GM23338 (cell line): Measurements from ENCODE around the gene LPP. TPM values are rescaled to one million over a fixed set of nuclear protein-coding genes. Genes with fewer than 3 reads are reported as not detected.

ENCODE experiments used
- ATAC-seq: fragments of 200-7000 bp; cut with Tn5 transposase; 3 replicates; pipeline ENCODE4 v1.9.1; 2020
- DNase-seq: peaks from one replicate; pipeline ENCODE4 v3.0.0-alpha.2; 2015; ENCODE audit warnings: low spot score
- H2AFZ ChIP-seq: fragments of 200-600 bp; sonication (generic); 2 replicates; pipeline ENCODE4 v1.8.0; 2016; ENCODE audit warnings: antibody characterized with exemption, mild to moderate bottlenecking, moderate library complexity
- H3F3A ChIP-seq: fragments of 200-600 bp; sonication (generic); replicated peaks from 2 replicates; pipeline ENCODE4 v1.8.0; 2017; ENCODE audit warnings: antibody characterized with exemption, mixed run types, low read depth
- H3K27ac ChIP-seq: fragments of 200-600 bp; sonication (generic); 2 replicates; pipeline ENCODE4 v1.6.1; 2016; ENCODE audit warnings: low read depth
- H3K27me3 ChIP-seq: fragments of 200-600 bp; sonication (generic); 2 replicates; pipeline ENCODE4 v1.8.0; 2016; ENCODE audit warnings: mild to moderate bottlenecking, mixed run types, moderate library complexity; ENCODE audit not compliant: insufficient read depth
- H3K36me3 ChIP-seq: fragments of 200-600 bp; sonication (generic); 2 replicates; pipeline ENCODE4 v1.8.0; 2016; ENCODE audit warnings: mild to moderate bottlenecking; ENCODE audit not compliant: insufficient read depth
- H3K4me1 ChIP-seq: fragments of 200-600 bp; sonication (generic); 2 replicates; pipeline ENCODE4 v1.8.0; 2016; ENCODE audit warnings: mild to moderate bottlenecking, moderate library complexity; ENCODE audit not compliant: insufficient read depth
- H3K4me2 ChIP-seq: fragments of 200-600 bp; sonication (generic); 2 replicates; pipeline ENCODE4 v1.7.1; 2017; ENCODE audit warnings: mixed run types
- H3K4me3 ChIP-seq: fragments of 200-600 bp; sonication (generic); 2 replicates; pipeline ENCODE4 v1.6.1; 2016; ENCODE audit warnings: mixed run types
- H3K79me2 ChIP-seq: fragments of 200-600 bp; sonication (generic); replicated peaks from 2 replicates; pipeline ENCODE4 v1.8.0; 2017; ENCODE audit warnings: mild to moderate bottlenecking; ENCODE audit not compliant: insufficient read depth
- H3K9me2 ChIP-seq: fragments of 200-600 bp; sonication (generic); 2 replicates; pipeline ENCODE4 v1.8.0; 2017; ENCODE audit not compliant: insufficient read depth
- H4K20me1 ChIP-seq: fragments of 200-600 bp; sonication (generic); replicated peaks from 2 replicates; pipeline ENCODE4 v1.8.0; 2017; ENCODE audit warnings: mild to moderate bottlenecking; ENCODE audit not compliant: insufficient read depth
- H3K27ac Mint-ChIP-seq: 2 replicates; pipeline ENCODE4 v1.8.0; 2020; ENCODE audit warnings: inconsistent platforms, mild to moderate bottlenecking, moderate library complexity, mixed read lengths
- H3K27me3 Mint-ChIP-seq: 3 replicates; pipeline ENCODE4 v1.8.0; 2022; ENCODE audit warnings: low read depth, mild to moderate bottlenecking, moderate library complexity, mixed read lengths, inconsistent platforms; ENCODE audit not compliant: insufficient read depth, poor library complexity
- H3K36me3 Mint-ChIP-seq: 3 replicates; pipeline ENCODE4 v1.8.0; 2021; ENCODE audit warnings: low read depth, mild to moderate bottlenecking, inconsistent platforms, moderate library complexity, mixed read lengths
- H3K4me1 Mint-ChIP-seq: 3 replicates; pipeline ENCODE4 v1.8.0; 2020; ENCODE audit warnings: mild to moderate bottlenecking, inconsistent platforms, mixed read lengths
- H3K4me3 Mint-ChIP-seq: 3 replicates; pipeline ENCODE4 v1.8.0; 2021; ENCODE audit warnings: moderate library complexity, mild to moderate bottlenecking, inconsistent platforms, mixed read lengths
- H3K9me3 Mint-ChIP-seq: 3 replicates; pipeline ENCODE4 v1.8.0; 2020; ENCODE audit warnings: moderate library complexity, mild to moderate bottlenecking, inconsistent platforms, mixed read lengths
- ETS1 ChIP-seq: IDR thresholded peaks from 2 replicates; pipeline ENCODE4 v1.6.1; 2016; ENCODE audit warnings: antibody characterized with exemption
- EZH2 ChIP-seq: fragments of 200-600 bp; sonication (generic); IDR thresholded peaks from one replicate; pipeline ENCODE4 v1.8.0; 2017; ENCODE audit warnings: antibody characterized with exemption, mild to moderate bottlenecking, low read depth; ENCODE audit not compliant: unreplicated experiment
- EZH2phosphoT487 ChIP-seq: fragments of 200-600 bp; sonication (generic); IDR thresholded peaks from one replicate; pipeline ENCODE4 v1.8.1; 2018; ENCODE audit warnings: antibody characterized with exemption; ENCODE audit not compliant: unreplicated experiment
- NANOG ChIP-seq: IDR thresholded peaks from 2 replicates; pipeline ENCODE4 v1.6.1; 2016; ENCODE audit warnings: antibody characterized with exemption, borderline replicate concordance
- POLR2AphosphoS5 ChIP-seq: IDR thresholded peaks from 2 replicates; pipeline ENCODE4 v1.6.1; 2016; ENCODE audit warnings: antibody characterized with exemption, low read depth
- REST ChIP-seq: IDR thresholded peaks from one replicate; pipeline ENCODE4 v1.6.1; 2018; ENCODE audit warnings: antibody characterized with exemption; ENCODE audit not compliant: unreplicated experiment
- STAT1 ChIP-seq: IDR thresholded peaks from one replicate; pipeline ENCODE4 v1.6.1; 2016; ENCODE audit warnings: antibody characterized with exemption; ENCODE audit not compliant: unreplicated experiment
- ZNF114 ChIP-seq: fragments of 250-450 bp; sonication (Bioruptor Pico); IDR thresholded peaks from 2 replicates; pipeline ENCODE4 v1.5.0; 2020; ENCODE audit warnings: mild to moderate bottlenecking, moderate library complexity
- polyA plus RNA-seq: library from polyadenylated mRNA; unstranded; fragments of >200 nt; fragmentation: Nextera tagmentation; extraction: Ambion mirVana; gene quantifications from 2 replicates; pipeline ENCODE4 v1.2.1, GENCODE V29; 2016
- total RNA-seq: library from RNA; depleted of rRNA; stranded (reverse); fragments of >200 nt; shearing (Covaris generic); gene quantifications from 2 replicates; pipeline ENCODE4 v1.2.3, GENCODE V29; 2014

LPP gene
- total and polyA plus RNA-seq, 2 experiments from 2014 or later = 23.0 to 35.2 TPM

- Histone ChIP-seq H4K20me1 (no peaks in the 10 kb centered on the region), H3K36me3 (no peaks in the 10 kb centered on the region), H2AFZ (no peak overlapping the region), H3K27ac (no peak overlapping the region), H3K4me1 (no peaks in the 10 kb centered on the region), H3K4me2 (no peak overlapping the region), H3K27me3 (no peaks in the 10 kb centered on the region), H3K79me2 (no peaks in the 10 kb centered on the region), H3K9me2 (no peaks in the 10 kb centered on the region), H3K4me3 (no peak overlapping the region), H3F3A (no peaks in the 10 kb centered on the region)
- no peak for TF ChIP-seq POLR2AphosphoS5
- TF ChIP-seq STAT1 = no peak
- no peak for TF ChIP-seq REST
- no peak for ATAC-seq
- no peak overlapping the region for H3K27ac Mint-ChIP-seq
- no peak for DNase-seq
- H3K4me1 Mint-ChIP-seq = no peaks in the 10 kb centered on the region
- H3K36me3 Mint-ChIP-seq = no peaks in the 10 kb centered on the region
- H3K9me3 Mint-ChIP-seq = no peaks in the 10 kb centered on the region
- H3K27me3 Mint-ChIP-seq = no peaks in the 10 kb centered on the region
- no peak overlapping the region for H3K4me3 Mint-ChIP-seq
These were observed 690.1 kb downstream of the LPP start for GRCh38 chr3:188844096-188844495.

GRCh38 chr3:188845514-188845913, 691.6 kb downstream of the LPP start:
- H3F3A ChIP-seq = no peaks in the 10 kb centered on the region
- Mint-ChIP-seq H3K9me3 (no peaks in the 10 kb centered on the region), H3K27ac (no peak overlapping the region), H3K36me3 (no peaks in the 10 kb centered on the region), H3K4me3 (no peak overlapping the region), H3K27me3 (no peaks in the 10 kb centered on the region), H3K4me1 (no peaks in the 10 kb centered on the region)
- H3K4me1 ChIP-seq = no peaks in the 10 kb centered on the region
- DNase-seq (no peak), ATAC-seq (no peak)
- no peak overlapping the region for H2AFZ ChIP-seq
- no peaks in the 10 kb centered on the region for H3K9me2 ChIP-seq
- no peak overlapping the region for H3K27ac ChIP-seq
- H3K4me3 ChIP-seq = no peak overlapping the region
- H3K4me2 ChIP-seq = no peak overlapping the region
- H3K79me2 ChIP-seq = no peaks in the 10 kb centered on the region
- H3K27me3 ChIP-seq = no peaks in the 10 kb centered on the region
- no peaks in the 10 kb centered on the region for H3K36me3 ChIP-seq
- no peaks in the 10 kb centered on the region; the same call in 1 of the 2 replicates for H4K20me1 ChIP-seq
- TF ChIP-seq NANOG = no peak
- TF ChIP-seq ETS1 = no peak
- no peak for TF ChIP-seq EZH2
- TF ChIP-seq EZH2phosphoT487 = no peak
- no peak for TF ChIP-seq ZNF114 (CRISPR knock-in tag)
- no peak for TF ChIP-seq REST
- no peak for TF ChIP-seq POLR2AphosphoS5
